K562 (cell line): ENCODE data around the gene RPL7L1. TPM values are rescaled to one million over a fixed set of nuclear protein-coding genes. Genes with fewer than 3 reads are reported as not detected.

ENCODE experiments used
- ATAC-seq: fragments of 200-7000 bp; cut with Tn5 transposase; 3 replicates; pipeline ENCODE4 v1.9.1; 2020; ENCODE audit warnings: moderate library complexity
- BruUV-seq: library from RNA; stranded (reverse); fragments of 400-500 nt; replicated peaks from 2 replicates; lab custom pipeline; 2021; lab: Mats Ljungman, UMichigan
- CTCF ChIA-PET: fragments of 300-600 bp; formaldehyde crosslinking; extraction: SDS; loops from one replicate; lab custom pipeline; 2021; ENCODE audit warnings: low intra/inter-chr PET ratio; lab: Yijun Ruan, JAX
- POLR2A ChIA-PET: fragments of 300-600, 350-650 bp; sonication (Branson Sonifier 250); formaldehyde crosslinking; extraction: SDS; loops from one replicate; lab custom pipeline; 2021; ENCODE audit warnings: antibody characterized with exemption, inconsistent platforms; lab: Yijun Ruan, JAX
- DNase-seq, 4 experiments: peaks; one replicate each; pipeline versions ENCODE4 v3.0.0 to v3.0.0-alpha.2; 2011 to 2018; ENCODE audit warnings: low spot score in 3 of 4, mixed read lengths in 3 of 4; ENCODE audit errors: extremely low read depth in 1 of 4
- FAIRE-seq: peaks from 2 replicates; lab custom pipeline; 2011; peaks lifted over from hg19 to GRCh38; lab: Jason Lieb, UNC
- H2AFZ ChIP-seq: 2 replicates; pipeline ENCODE4 v1.6.0; 2011; ENCODE audit warnings: low read depth, low read length, control low read depth, inconsistent platforms
- H3K27ac ChIP-seq: fragments of 200-600 bp; 3 replicates; pipeline ENCODE4 v1.8.0; 2011; ENCODE audit warnings: low read depth, mild to moderate bottlenecking, control low read depth, inconsistent platforms, low read length, moderate library complexity, mixed read lengths; ENCODE audit errors: extremely low read depth
- H3K27me3 ChIP-seq, 2 experiments: fragments of 300-600 bp in 1 of 2; 2 replicates in 1 of 2; 3 replicates in 1 of 2; pipeline versions ENCODE4 v1.6.0 to v1.8.0; 2011; ENCODE audit warnings: inconsistent platforms in 2 of 2, low read length in 2 of 2, mild to moderate bottlenecking in 1 of 2, mixed read lengths in 1 of 2, moderate library complexity in 1 of 2; ENCODE audit not compliant: control insufficient read depth in 2 of 2, insufficient read depth in 2 of 2
- H3K36me3 ChIP-seq: fragments of 300-600 bp; 3 replicates; pipeline ENCODE4 v1.8.0; 2011; ENCODE audit warnings: mild to moderate bottlenecking, low read length, inconsistent platforms; ENCODE audit not compliant: control insufficient read depth, insufficient read depth
- H3K4me1 ChIP-seq, 2 experiments: fragments of 200-600 bp in 1 of 2; replicated peaks in 1 of 2; 2 replicates in 1 of 2; 3 replicates in 1 of 2; pipeline versions ENCODE4 v1.5.1 to v1.8.0; 2011; ENCODE audit warnings: inconsistent platforms in 2 of 2, low read length in 2 of 2, mild to moderate bottlenecking in 1 of 2, mixed read lengths in 1 of 2, moderate library complexity in 1 of 2; ENCODE audit not compliant: control insufficient read depth in 2 of 2, insufficient read depth in 2 of 2
- H3K4me2 ChIP-seq: 2 replicates; pipeline ENCODE4 v1.6.1; 2011; ENCODE audit warnings: low read length, control low read depth, inconsistent platforms, mixed read lengths; ENCODE audit not compliant: insufficient read depth
- H3K4me3 ChIP-seq: fragments of 200-600 bp; sonication (generic), shearing (Covaris generic); 2 replicates; pipeline ENCODE4 v1.5.1; 2016; ENCODE audit warnings: control low read depth, inconsistent platforms
- H3K79me2 ChIP-seq: fragments of 200-600 bp; 3 replicates; pipeline ENCODE4 v1.8.0; 2011; ENCODE audit warnings: low read length, inconsistent platforms; ENCODE audit not compliant: control insufficient read depth, insufficient read depth
- H3K9ac ChIP-seq, 2 experiments: 2 replicates each; pipeline versions ENCODE4 v1.6.0 to v1.6.1; 2011; ENCODE audit warnings: low read depth in 2 of 2, low read length in 2 of 2, control low read depth in 1 of 2, inconsistent platforms in 1 of 2, mild to moderate bottlenecking in 1 of 2, mixed read lengths in 1 of 2; ENCODE audit not compliant: insufficient read depth in 1 of 2
- H3K9me1 ChIP-seq: one replicate; pipeline ENCODE4 v1.6.0; 2011; ENCODE audit warnings: inconsistent platforms, mild to moderate bottlenecking, low read length, moderate library complexity; ENCODE audit not compliant: control insufficient read depth, insufficient read depth
- H3K9me3 ChIP-seq: replicated peaks from 2 replicates; pipeline ENCODE4 v1.5.1; 2011; ENCODE audit warnings: low read depth, low read length, inconsistent platforms; ENCODE audit not compliant: control insufficient read depth, insufficient read depth
- H4K20me1 ChIP-seq: replicated peaks from 2 replicates; pipeline ENCODE4 v1.6.1; 2011; ENCODE audit warnings: low read length, inconsistent platforms, mixed read lengths; ENCODE audit not compliant: control insufficient read depth, insufficient read depth
- CHD2 ChIP-seq: IDR thresholded peaks from 2 replicates; pipeline ENCODE4 v1.6.1; 2011; ENCODE audit warnings: low read depth, low read length
- CREB3L1 ChIP-seq: fragments of 450-650 bp; IDR thresholded peaks from 2 replicates; pipeline ENCODE4 v1.6.1; 2014; ENCODE audit warnings: low read depth, mild to moderate bottlenecking, moderate library complexity, borderline replicate concordance
- HMG20A ChIP-seq: fragments of 450-650 bp; formaldehyde crosslinking; conservative IDR thresholded peaks from 2 replicates; pipeline ENCODE4 v1.4.0; 2020; ENCODE audit warnings: mild to moderate bottlenecking, mixed read lengths
- KLF16 ChIP-seq: IDR thresholded peaks from 2 replicates; pipeline ENCODE4 v1.6.1; 2016; ENCODE audit warnings: antibody characterized with exemption
- POLR2AphosphoS5 ChIP-seq: IDR thresholded peaks from 2 replicates; pipeline ENCODE4 v1.6.1; 2011; ENCODE audit warnings: mild to moderate bottlenecking, low read depth, low read length, moderate library complexity; ENCODE audit not compliant: control insufficient read depth, insufficient read depth
- RBFOX2 ChIP-seq: fragments of 200-400 bp; formaldehyde crosslinking; IDR thresholded peaks from 2 replicates; pipeline ENCODE4 v1.6.1; 2017; ENCODE audit warnings: low read depth, mild to moderate bottlenecking, low read length, moderate library complexity
- ZNF354B ChIP-seq: fragments of 250-450 bp; sonication (Bioruptor Pico); IDR thresholded peaks from 2 replicates; pipeline ENCODE4 v1.4.0; 2020
- WGBS: fragments of 100-300 bp; shearing (Covaris generic); methylation state at CpG from one replicate; pipeline ENCODE4 v1.1.6; 2016; ENCODE audit warnings: low coverage, mixed read lengths; ENCODE audit not compliant: insufficient coverage; ENCODE audit errors: missing lambda C conversion rate; 5-methylcytosine and 5-hydroxymethylcytosine counted together
- in situ Hi-C: fragments of 300-500 bp; cut with MboI; formaldehyde crosslinking; loops from 4 replicates; pipeline ENCODE4 v1.15.0; 2018; ENCODE audit warnings: inconsistent platforms, mixed read lengths
- intact Hi-C: fragments of 100-400 bp; cut with micrococcal nuclease; formaldehyde crosslinking; loops from 2 replicates; pipeline ENCODE4 v1.14.2; 2022
- polyA plus RNA-seq, 8 experiments: library from polyadenylated mRNA; depleted of rRNA in 4 of 8; stranded (reverse) in 5 of 8; unstranded in 3 of 8; fragments of >200 nt; fragmentation: Nextera tagmentation in 2 of 8; fragmentation: Illumina TruSeq in 1 of 8; extraction: Ambion mirVana in 2 of 8; extraction: Trizol in 1 of 8; gene quantifications; 2 replicates each; pipeline versions ENCODE4 v1.2.1 to v1.2.3, GENCODE V29; 2011 to 2014; ENCODE audit warnings: inconsistent platforms in 1 of 8, missing spikeins in 1 of 8
- total RNA-seq, 7 experiments: library from RNA; depleted of rRNA in 6 of 7; stranded (reverse); fragments of >200 nt in 6 of 7; fragmentation: Illumina TruSeq in 2 of 7; extraction: Trizol in 2 of 7; gene quantifications; 2 replicates each; pipeline versions ENCODE4 v1.2.1 to v1.2.3, GENCODE V29; 2011 to 2021; ENCODE audit warnings: low replicate concordance in 1 of 7
- TF ChIP-seq, protein P1 (sequence below): sonication (generic); formaldehyde crosslinking; IDR thresholded peaks from 2 replicates; pipeline ENCODE4 v1.8.1; 2023; ENCODE audit warnings: mild to moderate bottlenecking, missing genetic modification reagents
- TF ChIP-seq, protein P2 (sequence below): fragments of 250-450 bp; sonication (Bioruptor Pico); IDR thresholded peaks from 2 replicates; pipeline ENCODE4 v1.8.0; 2021; ENCODE audit warnings: moderate library complexity, mild to moderate bottlenecking, inconsistent platforms

Gene RPL7L1
- total and polyA plus RNA-seq, 9 of the 15 experiments (the other 6 are each of a cell fraction or from before 2014, with no cell fraction given): 129 to 259 (median 164) TPM

GRCh38 chr6:42831237-42831636 lies 48.2 kb upstream of the RPL7L1 start:
- FAIRE-seq (no peak), ATAC-seq (no peak), DNase-seq (no peak)
- Histone ChIP-seq H3K27me3 (no peaks in the 10 kb centered on the region), H3K4me2 (no peak overlapping the region), H3K9me1 (no peaks in the 10 kb centered on the region), H3K4me3 (no peak overlapping the region), H3K79me2 (no peaks in the 10 kb centered on the region), H3K9me3 (no peaks in the 10 kb centered on the region), H4K20me1 (no peaks in the 10 kb centered on the region), H3K9ac (no peak overlapping the region), H3K36me3 (peaks cover 26% of the 10 kb centered on the region; the same call in 2 of the 3 replicates), H2AFZ (no peak overlapping the region), H3K4me1 (no peaks in the 10 kb centered on the region), H3K27ac (no peak overlapping the region)
- intact Hi-C loops: no loop called here
- CTCF ChIA-PET: no interaction called here
- BruUV-seq: no TSS peak
- no peak for TF ChIP-seq CHD2
- no peak for TF ChIP-seq RBFOX2
- no peak for TF ChIP-seq KLF16
- no peak for TF ChIP-seq HMG20A (CRISPR knock-in tag)
- no peak for TF ChIP-seq POLR2AphosphoS5
- TF ChIP-seq, protein P1, sequence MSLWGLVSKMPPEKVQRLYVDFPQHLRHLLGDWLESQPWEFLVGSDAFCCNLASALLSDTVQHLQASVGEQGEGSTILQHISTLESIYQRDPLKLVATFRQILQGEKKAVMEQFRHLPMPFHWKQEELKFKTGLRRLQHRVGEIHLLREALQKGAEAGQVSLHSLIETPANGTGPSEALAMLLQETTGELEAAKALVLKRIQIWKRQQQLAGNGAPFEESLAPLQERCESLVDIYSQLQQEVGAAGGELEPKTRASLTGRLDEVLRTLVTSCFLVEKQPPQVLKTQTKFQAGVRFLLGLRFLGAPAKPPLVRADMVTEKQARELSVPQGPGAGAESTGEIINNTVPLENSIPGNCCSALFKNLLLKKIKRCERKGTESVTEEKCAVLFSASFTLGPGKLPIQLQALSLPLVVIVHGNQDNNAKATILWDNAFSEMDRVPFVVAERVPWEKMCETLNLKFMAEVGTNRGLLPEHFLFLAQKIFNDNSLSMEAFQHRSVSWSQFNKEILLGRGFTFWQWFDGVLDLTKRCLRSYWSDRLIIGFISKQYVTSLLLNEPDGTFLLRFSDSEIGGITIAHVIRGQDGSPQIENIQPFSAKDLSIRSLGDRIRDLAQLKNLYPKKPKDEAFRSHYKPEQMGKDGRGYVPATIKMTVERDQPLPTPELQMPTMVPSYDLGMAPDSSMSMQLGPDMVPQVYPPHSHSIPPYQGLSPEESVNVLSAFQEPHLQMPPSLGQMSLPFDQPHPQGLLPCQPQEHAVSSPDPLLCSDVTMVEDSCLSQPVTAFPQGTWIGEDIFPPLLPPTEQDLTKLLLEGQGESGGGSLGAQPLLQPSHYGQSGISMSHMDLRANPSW: no peak
- no peak for TF ChIP-seq CREB3L1
- no peak for TF ChIP-seq ZNF354B (CRISPR knock-in tag)
- TF ChIP-seq, protein P2, sequence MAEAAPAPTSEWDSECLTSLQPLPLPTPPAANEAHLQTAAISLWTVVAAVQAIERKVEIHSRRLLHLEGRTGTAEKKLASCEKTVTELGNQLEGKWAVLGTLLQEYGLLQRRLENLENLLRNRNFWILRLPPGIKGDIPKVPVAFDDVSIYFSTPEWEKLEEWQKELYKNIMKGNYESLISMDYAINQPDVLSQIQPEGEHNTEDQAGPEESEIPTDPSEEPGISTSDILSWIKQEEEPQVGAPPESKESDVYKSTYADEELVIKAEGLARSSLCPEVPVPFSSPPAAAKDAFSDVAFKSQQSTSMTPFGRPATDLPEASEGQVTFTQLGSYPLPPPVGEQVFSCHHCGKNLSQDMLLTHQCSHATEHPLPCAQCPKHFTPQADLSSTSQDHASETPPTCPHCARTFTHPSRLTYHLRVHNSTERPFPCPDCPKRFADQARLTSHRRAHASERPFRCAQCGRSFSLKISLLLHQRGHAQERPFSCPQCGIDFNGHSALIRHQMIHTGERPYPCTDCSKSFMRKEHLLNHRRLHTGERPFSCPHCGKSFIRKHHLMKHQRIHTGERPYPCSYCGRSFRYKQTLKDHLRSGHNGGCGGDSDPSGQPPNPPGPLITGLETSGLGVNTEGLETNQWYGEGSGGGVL (CRISPR knock-in tag): no peak
- POLR2A ChIA-PET: interaction anchor here (0.6 to 1.8 kb wide), 10 partner anchors 8 to 85 kb away, joined by 3 to 6 read pairs (median 4); partner anchors contain the start of gene TBCC
- in situ Hi-C loops: no loop called here
- WGBS: 65% methylated on average over 3 of the region's 3 CpGs
